HAP-1 (cell line): Measurements from ENCODE around the gene WNT9B.

ENCODE experiments used
- DNase-seq, 2 experiments: peaks; one replicate each; pipeline ENCODE4 v3.0.0-alpha.2; 2016 to 2020; ENCODE audit warnings: low spot score in 2 of 2
- H3K27me3 ChIP-seq: fragments of 250-450 bp; sonication (Bioruptor Pico); 2 replicates; pipeline ENCODE4 v1.5.1; 2020; ENCODE audit warnings: low read depth, mild to moderate bottlenecking, moderate library complexity
- H3K36me3 ChIP-seq: fragments of 250-450 bp; sonication (Bioruptor Pico); replicated peaks from 2 replicates; pipeline ENCODE4 v1.5.1; 2020; ENCODE audit warnings: mild to moderate bottlenecking
- H3K4me1 ChIP-seq: fragments of 250-450 bp; sonication (Bioruptor Pico); 2 replicates; pipeline ENCODE4 v1.5.1; 2020; ENCODE audit warnings: mild to moderate bottlenecking
- H3K4me3 ChIP-seq: fragments of 250-450 bp; sonication (Bioruptor Pico); 2 replicates; pipeline ENCODE4 v1.5.1; 2020; ENCODE audit warnings: mild to moderate bottlenecking, moderate library complexity
- H3K9me3 ChIP-seq: fragments of 250-450 bp; sonication (Bioruptor Pico); 2 replicates; pipeline ENCODE4 v1.5.1; 2020; ENCODE audit warnings: mild to moderate bottlenecking, moderate library complexity
- in situ Hi-C: fragments of 300-500 bp; cut with MboI; formaldehyde crosslinking; loops from 3 replicates; pipeline ENCODE4 v1.14.3; 2020; ENCODE audit warnings: low sequenced_read_pairs, inconsistent platforms, mixed read lengths

WNT9B gene

DNA sequence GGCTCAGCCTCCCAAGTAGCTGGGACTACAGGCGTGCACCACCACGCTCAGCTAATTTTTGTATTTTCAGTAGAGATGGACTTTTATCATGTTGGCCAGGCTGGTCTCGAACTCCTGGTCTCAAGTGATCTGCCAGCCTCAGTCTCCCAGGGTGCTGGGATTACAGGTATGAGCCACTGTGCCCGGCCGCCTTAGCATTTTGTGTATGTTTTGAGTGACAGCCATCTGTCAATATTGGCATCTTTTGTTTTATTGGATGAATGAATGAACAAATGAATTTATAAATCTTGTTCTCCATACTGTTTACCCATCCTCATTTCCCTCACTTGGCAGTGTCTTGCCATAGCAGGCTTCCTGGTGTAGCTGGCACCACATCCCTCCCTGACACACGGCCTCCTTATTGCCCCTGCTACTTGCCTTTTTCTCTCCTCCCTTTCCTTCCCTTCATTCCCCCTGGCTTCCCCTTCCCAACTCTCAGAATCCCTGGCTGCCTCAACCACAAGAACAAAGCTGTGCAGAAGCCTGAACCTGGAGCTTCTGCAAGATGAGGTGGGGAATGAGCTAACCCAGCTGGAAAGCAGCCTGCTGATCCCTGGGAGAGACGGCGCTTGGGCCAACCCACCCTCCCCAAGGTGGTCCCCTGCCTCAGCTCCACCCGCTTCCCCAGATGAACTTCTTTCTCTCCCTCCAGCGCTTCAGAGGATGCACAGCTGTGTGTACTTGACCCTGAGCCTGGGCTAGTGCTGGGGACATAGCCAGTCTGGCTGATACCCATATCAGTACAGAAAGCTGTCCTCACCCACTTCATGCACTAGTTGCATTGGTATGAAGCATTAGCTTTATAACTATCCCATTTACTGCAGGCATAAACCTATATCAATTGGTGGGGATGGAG, 34.3 kb downstream of the WNT9B start:
- H3K4me3 ChIP-seq: no peak overlapping the region
- no peak for DNase-seq
- peaks cover 17% of the 10 kb centered on the region for H3K27me3 ChIP-seq
- no peaks in the 10 kb centered on the region for H3K36me3 ChIP-seq
- H3K4me1 ChIP-seq: no peaks in the 10 kb centered on the region
- no peaks in the 10 kb centered on the region for H3K9me3 ChIP-seq
- in situ Hi-C loops: no loop called here

DNA sequence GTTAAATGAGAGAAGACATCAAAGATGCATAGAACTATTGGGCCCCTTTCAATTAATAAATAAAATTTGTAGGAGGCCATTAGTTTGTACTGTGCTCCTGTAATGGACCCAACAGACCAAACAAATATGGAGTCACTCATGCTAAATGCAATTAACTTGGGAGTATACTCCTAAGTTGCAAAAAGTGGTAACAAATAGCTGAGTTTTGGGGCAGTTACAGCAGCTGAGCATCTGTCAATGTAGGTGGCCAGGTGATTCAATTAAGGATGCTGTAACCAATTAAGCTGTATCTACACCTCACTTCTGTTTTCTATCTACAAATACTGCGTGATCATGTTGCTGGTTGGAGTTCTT, 34.9 kb downstream of the WNT9B start:
- DNase-seq: no peak
- Histone ChIP-seq H3K36me3 (no peaks in the 10 kb centered on the region), H3K9me3 (no peaks in the 10 kb centered on the region), H3K4me3 (no peak overlapping the region), H3K27me3 (peaks cover 20% of the 10 kb centered on the region), H3K4me1 (no peaks in the 10 kb centered on the region)
- in situ Hi-C loops: no loop called here

DNA sequence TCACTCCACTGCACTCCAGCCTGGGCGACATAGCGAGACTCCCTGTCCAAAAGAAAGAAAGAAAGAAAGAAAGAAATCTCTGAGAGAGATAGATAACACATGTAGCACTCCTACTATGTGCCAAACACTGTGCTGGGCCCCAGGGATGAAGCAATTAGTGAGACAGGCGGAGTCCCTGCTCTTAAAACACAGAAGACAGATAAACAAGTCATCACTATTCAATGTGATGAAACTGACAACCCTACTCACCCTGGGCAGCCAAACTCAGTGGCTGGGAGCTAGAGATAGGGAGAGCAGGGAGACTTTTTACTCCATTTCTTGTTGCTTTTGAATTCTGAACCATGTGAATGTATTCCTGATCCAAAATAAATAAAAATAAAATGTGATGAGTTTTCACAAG, 36.3 kb downstream of the WNT9B start:
- in situ Hi-C loops: no loop called here
- Histone ChIP-seq H3K27me3 (peaks cover 20% of the 10 kb centered on the region), H3K36me3 (no peaks in the 10 kb centered on the region), H3K4me3 (no peak overlapping the region), H3K4me1 (no peaks in the 10 kb centered on the region), H3K9me3 (no peaks in the 10 kb centered on the region)
- no peak for DNase-seq

DNA sequence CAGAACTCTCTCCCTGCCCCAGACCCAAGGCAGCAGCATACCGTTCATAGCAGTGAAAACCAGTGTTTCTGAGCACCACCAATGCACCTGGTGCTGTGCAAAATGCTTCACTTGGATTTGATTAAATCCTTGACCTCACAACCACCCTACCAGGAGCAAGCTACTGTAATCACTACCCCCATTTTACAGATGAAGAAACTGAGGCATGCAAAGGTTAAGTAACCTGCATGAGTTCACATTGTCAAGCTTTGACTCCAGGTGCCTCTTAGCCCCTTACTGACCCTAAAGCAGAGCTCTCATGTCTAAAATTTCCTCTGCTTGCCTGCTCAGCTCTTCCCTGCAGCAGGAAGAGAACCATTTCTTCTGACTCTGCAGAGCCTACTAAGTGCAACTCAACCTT, 37.3 kb downstream of the WNT9B start:
- Histone ChIP-seq H3K27me3 (peaks cover 28% of the 10 kb centered on the region), H3K9me3 (no peaks in the 10 kb centered on the region), H3K4me1 (no peaks in the 10 kb centered on the region), H3K4me3 (no peak overlapping the region), H3K36me3 (no peaks in the 10 kb centered on the region)
- in situ Hi-C loops: no loop called here
- no peak for DNase-seq

DNA sequence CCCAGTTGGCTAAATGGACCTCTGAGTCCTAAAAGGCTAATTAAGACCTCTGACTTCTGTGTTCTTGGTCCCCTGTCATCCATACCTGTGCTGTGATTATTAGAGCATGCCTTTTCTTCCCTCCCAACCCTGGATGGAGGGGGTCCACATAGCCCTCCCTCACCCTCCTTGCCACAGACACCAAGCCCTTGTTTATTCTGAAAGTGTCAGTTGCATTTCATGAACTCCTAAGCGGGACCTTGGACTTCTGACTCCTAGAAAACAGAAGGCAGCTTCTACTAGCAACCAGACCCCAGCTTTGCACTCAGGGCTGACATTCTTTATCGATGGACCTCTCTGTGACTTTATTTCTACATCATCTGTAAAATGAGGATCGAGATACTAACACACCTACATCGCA, 38.1 kb downstream of the WNT9B start:
- no peak overlapping the region for H3K4me3 ChIP-seq
- in situ Hi-C loops: no loop called here
- H3K9me3 ChIP-seq: no peaks in the 10 kb centered on the region
- no peaks in the 10 kb centered on the region for H3K4me1 ChIP-seq
- no peaks in the 10 kb centered on the region for H3K36me3 ChIP-seq
- no peak for DNase-seq
- H3K27me3 ChIP-seq: peaks cover 31% of the 10 kb centered on the region

DNA sequence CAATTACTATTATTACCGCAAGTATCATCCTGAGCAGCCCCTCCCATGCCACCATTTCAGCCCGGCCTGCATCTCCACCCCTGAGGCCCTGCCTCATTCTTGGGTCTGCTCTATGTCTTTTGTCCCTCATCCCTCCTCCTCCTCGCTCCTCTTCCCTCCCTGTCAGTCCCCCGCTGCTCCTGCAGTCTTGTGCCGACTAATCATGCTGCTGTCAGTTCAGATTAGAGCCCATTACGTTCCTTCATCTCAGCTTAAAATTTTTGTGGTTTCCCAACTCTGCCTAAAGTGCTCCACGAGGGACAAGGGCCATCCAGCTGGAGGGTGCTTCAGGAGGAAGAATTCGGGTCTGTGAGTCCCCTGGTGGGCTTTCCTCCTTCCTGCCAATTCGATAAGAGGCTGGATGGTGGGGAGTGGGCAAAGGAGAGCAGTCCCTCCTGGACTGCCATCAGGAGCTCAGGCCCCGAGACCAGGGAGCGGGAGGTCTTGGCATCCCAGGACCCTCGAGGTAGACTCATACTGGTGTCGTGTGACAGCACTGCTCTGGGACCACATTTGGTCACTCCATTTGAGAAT, 38.7 kb downstream of the WNT9B start:
- Histone ChIP-seq H3K27me3 (peaks cover 32% of the 10 kb centered on the region), H3K4me3 (no peak overlapping the region), H3K36me3 (no peaks in the 10 kb centered on the region), H3K9me3 (no peaks in the 10 kb centered on the region), H3K4me1 (no peaks in the 10 kb centered on the region)
- DNase-seq: no peak
- in situ Hi-C loops: no loop called here

DNA sequence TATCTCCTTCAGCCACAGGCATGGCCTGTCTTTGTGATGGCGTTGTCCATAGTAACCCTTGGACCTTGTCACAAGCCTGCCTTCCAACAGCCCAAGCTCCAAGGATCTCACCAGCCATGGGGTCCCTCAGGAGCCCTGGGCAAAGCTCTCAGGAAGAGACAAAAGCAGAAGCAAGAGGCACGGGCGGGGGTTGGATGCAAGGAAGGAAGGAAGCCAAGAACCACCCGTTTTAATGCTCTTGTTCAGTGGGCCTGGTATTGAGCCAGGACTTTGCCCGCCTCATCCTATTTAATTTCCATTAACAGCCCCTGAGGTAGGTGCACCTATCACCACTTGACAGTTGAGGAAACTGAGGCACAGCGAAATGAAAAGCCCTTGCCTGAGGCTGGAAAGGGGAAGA, 39.3 kb downstream of the WNT9B start:
- H3K9me3 ChIP-seq: no peaks in the 10 kb centered on the region
- DNase-seq: no peak
- H3K27me3 ChIP-seq: peaks cover 32% of the 10 kb centered on the region
- no peaks in the 10 kb centered on the region for H3K4me1 ChIP-seq
- no peak overlapping the region for H3K4me3 ChIP-seq
- in situ Hi-C loops: no loop called here
- no peaks in the 10 kb centered on the region for H3K36me3 ChIP-seq

DNA sequence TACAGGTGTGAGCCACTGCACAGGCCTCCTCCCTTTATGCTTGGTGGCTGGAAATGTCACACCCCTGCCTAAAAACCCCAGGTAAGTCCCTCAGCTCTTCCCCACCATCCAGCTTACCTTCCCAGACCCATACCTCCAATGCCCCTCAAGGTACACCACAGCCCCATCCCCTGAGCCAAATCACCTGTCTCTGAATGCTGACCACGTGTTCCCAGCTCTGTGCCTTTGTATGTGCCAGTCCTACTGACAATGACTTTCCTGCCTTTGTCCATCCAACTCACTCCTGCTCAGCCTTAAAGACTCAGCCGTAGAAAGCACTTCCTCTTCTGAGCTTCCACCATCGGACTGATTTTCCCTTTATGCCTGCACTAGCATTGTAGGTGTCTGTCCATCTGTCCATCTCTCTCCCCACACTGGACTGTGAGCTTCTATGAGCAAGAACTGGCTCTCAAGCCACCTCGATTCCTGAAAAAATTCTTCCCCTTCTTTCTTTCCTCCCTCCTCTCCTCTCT, 40.9 kb downstream of the WNT9B start:
- in situ Hi-C loops: no loop called here
- Histone ChIP-seq H3K4me1 (no peaks in the 10 kb centered on the region), H3K4me3 (no peak overlapping the region), H3K27me3 (peaks cover 32% of the 10 kb centered on the region), H3K36me3 (no peaks in the 10 kb centered on the region), H3K9me3 (no peaks in the 10 kb centered on the region)
- DNase-seq: no peak

DNA sequence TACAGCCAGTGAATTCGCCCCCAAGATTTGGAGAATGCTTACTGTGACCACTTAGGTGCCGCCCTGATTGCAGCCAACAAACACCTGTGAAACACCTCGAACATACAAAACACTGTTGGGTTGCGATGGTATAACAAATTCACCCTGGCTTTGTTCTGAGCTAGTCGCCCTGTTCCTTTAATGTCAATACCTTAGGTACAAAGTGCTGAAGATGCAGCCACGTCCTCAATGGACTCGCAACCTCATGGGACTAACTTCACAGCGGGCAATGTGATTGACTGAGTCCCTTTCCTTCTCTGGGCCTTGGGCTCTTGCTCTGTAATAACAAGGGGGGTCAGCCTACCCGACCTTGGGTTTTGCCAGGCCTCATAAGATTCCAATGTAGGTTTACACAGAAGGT, 42.6 kb downstream of the WNT9B start:
- no peaks in the 10 kb centered on the region for H3K36me3 ChIP-seq
- no peaks in the 10 kb centered on the region for H3K9me3 ChIP-seq
- H3K27me3 ChIP-seq: peaks cover 30% of the 10 kb centered on the region
- in situ Hi-C loops: no loop called here
- no peak for DNase-seq
- H3K4me1 ChIP-seq: no peaks in the 10 kb centered on the region
- H3K4me3 ChIP-seq: no peak overlapping the region

DNA sequence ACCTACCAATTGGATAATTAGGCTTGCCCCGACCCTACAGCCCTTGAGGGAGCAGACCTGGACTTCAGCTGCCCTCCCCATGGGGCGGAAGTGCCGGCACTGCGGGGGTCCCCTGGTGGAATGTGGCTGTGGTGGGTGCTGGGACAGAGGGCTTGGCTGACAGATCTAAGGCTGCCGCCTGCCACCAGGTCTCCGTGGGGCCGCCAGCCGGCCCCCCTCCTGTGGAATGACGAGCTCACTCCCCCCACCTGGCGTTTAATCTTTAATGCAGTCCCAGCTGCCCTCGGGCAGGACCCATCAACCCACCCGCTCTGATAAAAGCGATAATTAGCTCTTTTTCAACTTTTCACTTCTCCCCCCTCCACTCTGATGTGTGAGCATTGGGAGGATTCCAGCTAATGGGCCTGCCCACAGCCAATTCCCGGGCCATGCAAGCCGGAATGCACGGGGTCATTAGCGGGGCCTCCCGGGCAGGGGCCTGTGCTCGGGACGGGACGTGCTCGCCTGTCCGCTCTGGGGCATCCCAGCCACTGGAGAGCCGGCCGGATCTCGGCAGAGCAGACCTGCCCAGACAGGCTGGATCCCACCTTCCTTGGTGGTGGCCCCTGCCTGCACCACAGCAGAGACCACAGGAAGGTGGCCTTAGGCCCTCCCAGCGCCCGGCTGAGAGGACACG, 43.2 kb downstream of the WNT9B start:
- peaks cover 28% of the 10 kb centered on the region for H3K27me3 ChIP-seq
- no peaks in the 10 kb centered on the region for H3K4me1 ChIP-seq
- H3K4me3 ChIP-seq: no peak overlapping the region
- H3K9me3 ChIP-seq: no peaks in the 10 kb centered on the region
- in situ Hi-C loops: no loop called here
- no peak for DNase-seq
- H3K36me3 ChIP-seq: no peaks in the 10 kb centered on the region

DNA sequence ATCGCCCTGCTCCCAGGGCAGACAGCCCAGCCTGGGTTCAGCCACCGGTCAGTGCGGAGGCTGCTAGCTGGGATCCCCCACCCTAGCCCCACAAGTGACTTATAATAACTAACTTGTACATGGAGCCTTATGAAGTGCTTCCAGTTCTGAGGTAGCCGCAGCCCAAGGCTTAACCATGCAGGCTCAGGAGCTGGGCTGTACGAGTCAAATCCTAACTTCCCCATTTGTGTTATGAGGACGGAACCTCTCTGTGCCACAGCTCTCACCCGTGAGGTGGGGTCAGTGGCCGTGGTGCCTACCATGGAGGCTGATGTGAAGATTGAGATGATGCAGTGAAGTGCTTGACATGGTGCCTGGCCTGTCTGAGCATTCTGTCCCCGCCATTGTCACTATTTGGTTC, 43.8 kb downstream of the WNT9B start:
- no peak overlapping the region for H3K4me3 ChIP-seq
- DNase-seq: no peak
- in situ Hi-C loops: no loop called here
- H3K9me3 ChIP-seq: no peaks in the 10 kb centered on the region
- H3K4me1 ChIP-seq: no peaks in the 10 kb centered on the region
- no peaks in the 10 kb centered on the region for H3K36me3 ChIP-seq
- peaks cover 22% of the 10 kb centered on the region for H3K27me3 ChIP-seq

DNA sequence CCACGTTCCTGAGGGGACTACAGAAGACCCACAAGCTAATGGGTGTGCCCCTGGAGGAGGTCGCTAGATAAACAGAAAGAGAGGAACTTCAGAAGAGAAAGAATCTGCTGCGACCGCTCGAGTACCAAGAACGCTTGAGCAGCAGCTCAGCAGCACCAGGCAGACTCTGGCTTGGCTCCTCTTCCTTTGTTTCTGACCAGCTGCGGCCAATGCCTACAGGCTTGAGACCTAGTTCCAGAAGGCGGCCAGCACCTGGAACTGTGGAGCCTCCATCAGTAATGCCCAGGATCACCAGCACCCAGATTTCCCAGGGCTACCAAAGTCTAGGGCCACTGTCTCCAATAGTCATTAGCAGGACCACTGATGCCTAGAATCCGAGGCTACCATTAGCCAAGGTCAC, 45.6 kb downstream of the WNT9B start:
- Histone ChIP-seq H3K9me3 (no peaks in the 10 kb centered on the region), H3K4me3 (no peak overlapping the region), H3K36me3 (no peaks in the 10 kb centered on the region), H3K4me1 (no peaks in the 10 kb centered on the region), H3K27me3 (peaks cover 22% of the 10 kb centered on the region)
- in situ Hi-C loops: no loop called here
- no peak for DNase-seq

DNA sequence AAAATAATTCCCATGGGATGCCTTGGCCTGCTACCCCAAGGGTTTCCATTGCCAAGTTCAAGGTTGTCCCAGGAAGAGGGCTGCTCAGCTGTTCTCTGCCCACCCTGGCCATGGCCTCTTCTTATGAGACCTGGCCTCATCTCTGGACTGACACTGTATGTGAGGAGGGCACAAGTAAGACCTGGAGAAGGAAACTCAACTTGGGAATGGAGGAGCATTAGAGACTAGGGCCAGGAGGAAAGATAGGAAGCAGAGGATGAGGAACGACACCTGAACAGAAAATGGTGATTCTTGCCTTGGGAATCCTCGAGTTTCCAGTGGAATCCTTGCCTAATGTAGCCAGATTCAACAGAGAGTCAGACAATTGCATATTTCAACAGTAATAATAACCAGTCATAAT, 47.0 kb downstream of the WNT9B start:
- Histone ChIP-seq H3K9me3 (no peaks in the 10 kb centered on the region), H3K27me3 (peaks cover 20% of the 10 kb centered on the region), H3K4me3 (no peak overlapping the region), H3K36me3 (no peaks in the 10 kb centered on the region), H3K4me1 (no peaks in the 10 kb centered on the region)
- DNase-seq: no peak
- in situ Hi-C loops: no loop called here

DNA sequence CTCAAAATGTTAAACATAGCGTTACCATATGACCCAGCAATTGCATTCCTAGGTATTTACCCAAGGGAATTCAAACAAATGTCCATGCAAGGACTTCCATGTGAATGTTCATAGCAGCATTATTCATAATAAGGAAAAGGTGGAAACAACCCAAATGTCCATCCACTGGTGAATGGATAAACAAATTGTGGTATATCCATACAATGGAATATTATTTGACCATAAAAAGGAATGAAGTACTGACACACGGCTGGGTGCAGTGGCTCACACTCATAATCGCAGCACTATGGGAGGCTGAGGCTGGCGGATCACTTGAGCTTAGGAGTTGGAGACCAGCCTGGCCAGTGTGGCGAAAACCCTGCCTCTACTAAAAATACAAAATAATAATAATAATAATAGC, 47.5 kb downstream of the WNT9B start:
- H3K27me3 ChIP-seq: peaks cover 16% of the 10 kb centered on the region
- H3K4me1 ChIP-seq: no peaks in the 10 kb centered on the region
- in situ Hi-C loops: no loop called here
- H3K4me3 ChIP-seq: no peak overlapping the region
- no peaks in the 10 kb centered on the region for H3K36me3 ChIP-seq
- H3K9me3 ChIP-seq: no peaks in the 10 kb centered on the region
- no peak for DNase-seq
